ENCODE results near the gene PHF10. TPM values are rescaled to one million over a fixed set of nuclear protein-coding genes. Genes with fewer than 3 reads are reported as not detected.
A peak's percentile ranks its signal among the peaks of the same experiment; 100 is the strongest.

PHF10 gene
- total and polyA plus RNA-seq, 2 donors, result 32.4 to 90.0 TPM

GRCh38 chr6:169751242-169752073 lies 27.2 kb upstream of the PHF10 start, which contains the start of the genes DYNLT2 and ERMARD:
Gene DYNLT2 (minus strand): TSS chr6:169751572. CDS start chr6:169751458, 114 bp downstream.
Gene ERMARD (plus strand): TSS chr6:169751622. CDS start chr6:169751658, 36 bp downstream.
- H3K36me3 ChIP-seq (ENCODE audit: control insufficient read depth in 2 of 2, insufficient read depth in 2 of 2, low read length in 1 of 2), result peaks cover 3 to 4% of the 10 kb centered on the region in 2 donors
- DNase-seq (ENCODE audit: low read depth in 6 of 9, low spot score in 9 of 9), result peak; percentile 85 to 97 (median 92)
- under 1% methylated on average over 90 of the region's 90 CpGs for WGBS
- H3K27ac ChIP-seq (ENCODE audit: low read depth in 1 of 2, low read length in 1 of 2), result peak within 1 kb of the TSS; percentile 89 to 97
- no peaks in the 10 kb centered on the region for H3K27me3 ChIP-seq (ENCODE audit: control insufficient read depth in 2 of 2, insufficient read depth in 1 of 2, low read length in 1 of 2)
- H3K9me3 ChIP-seq (ENCODE audit: control insufficient read depth in 2 of 2, insufficient read depth in 1 of 2, low read length in 1 of 2), result no peaks in the 10 kb centered on the region
- H3K4me1 ChIP-seq (ENCODE audit: control insufficient read depth in 2 of 2, insufficient read depth in 2 of 2, low read length in 2 of 2), result peaks cover 5 to 6% of the 10 kb centered on the region in 2 donors
- peak within 1 kb of the TSS; percentile 70 to 92 for H3K4me3 ChIP-seq (ENCODE audit: low read length in 2 of 2)

DNA sequence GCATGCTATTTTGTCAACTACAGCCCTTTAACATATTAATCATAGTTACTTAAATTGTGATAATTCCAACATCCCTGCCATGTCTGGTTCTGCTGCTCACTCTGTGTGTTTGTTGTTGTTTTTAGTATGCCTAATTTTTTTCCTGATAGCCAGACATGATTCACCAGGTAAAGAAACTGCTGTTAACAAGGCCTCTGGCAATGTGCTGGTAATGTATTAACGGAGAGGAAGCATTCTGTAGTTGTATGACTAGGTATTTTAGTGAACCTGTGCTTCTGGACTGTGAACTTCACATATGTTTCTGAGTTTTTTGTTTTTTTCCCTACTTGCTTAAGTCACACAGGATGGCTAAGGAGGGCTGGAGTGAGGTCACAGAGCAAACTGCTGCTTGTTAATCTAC lies 22.3 kb upstream of the PHF10 start:
- no peaks in the 10 kb centered on the region for H3K36me3 ChIP-seq (ENCODE audit: control insufficient read depth in 2 of 2, insufficient read depth in 2 of 2, low read length in 1 of 2)
- no peak for DNase-seq (ENCODE audit: low read depth in 6 of 9, low spot score in 9 of 9)
- H3K27ac ChIP-seq (ENCODE audit: low read depth in 1 of 2, low read length in 1 of 2), result no peak overlapping the region
- no peaks in the 10 kb centered on the region for H3K9me3 ChIP-seq (ENCODE audit: control insufficient read depth in 2 of 2, insufficient read depth in 1 of 2, low read length in 1 of 2)
- H3K4me1 ChIP-seq (ENCODE audit: control insufficient read depth in 2 of 2, insufficient read depth in 2 of 2, low read length in 2 of 2), result peaks cover 0 to 2% of the 10 kb centered on the region in 2 donors
- H3K27me3 ChIP-seq (ENCODE audit: control insufficient read depth in 2 of 2, insufficient read depth in 1 of 2, low read length in 1 of 2), result no peaks in the 10 kb centered on the region
- WGBS, result 100% methylated on average over 1 of the region's 1 CpG
- no peak overlapping the region for H3K4me3 ChIP-seq (ENCODE audit: low read length in 2 of 2)

DNA sequence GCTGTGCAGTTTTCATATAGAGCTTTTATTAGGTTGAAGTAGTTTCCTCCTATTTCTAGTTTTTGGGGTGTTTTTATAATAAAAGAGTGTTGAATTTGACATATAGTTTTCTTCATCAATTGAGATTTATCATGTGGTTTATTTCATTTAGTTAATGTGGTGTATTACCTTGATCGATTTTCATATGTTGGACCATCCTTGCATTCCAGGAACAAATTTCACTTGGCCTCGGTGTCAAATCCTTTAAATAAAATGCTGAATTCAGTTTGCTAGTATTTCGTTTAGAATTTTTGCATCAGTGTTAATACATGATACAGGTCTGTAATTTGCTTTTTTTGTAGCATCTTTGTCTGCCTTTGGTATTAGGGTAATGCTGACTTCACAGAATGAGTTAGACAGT lies 21.1 kb upstream of the PHF10 start:
- peaks cover 0 to 2% of the 10 kb centered on the region in 2 donors for H3K4me1 ChIP-seq (ENCODE audit: control insufficient read depth in 2 of 2, insufficient read depth in 2 of 2, low read length in 2 of 2)
- DNase-seq (ENCODE audit: low read depth in 6 of 9, low spot score in 9 of 9), result no peak
- no peaks in the 10 kb centered on the region for H3K36me3 ChIP-seq (ENCODE audit: control insufficient read depth in 2 of 2, insufficient read depth in 2 of 2, low read length in 1 of 2)
- no peak overlapping the region for H3K4me3 ChIP-seq (ENCODE audit: low read length in 2 of 2)
- H3K9me3 ChIP-seq (ENCODE audit: control insufficient read depth in 2 of 2, insufficient read depth in 1 of 2, low read length in 1 of 2), result no peaks in the 10 kb centered on the region
- no peaks in the 10 kb centered on the region for H3K27me3 ChIP-seq (ENCODE audit: control insufficient read depth in 2 of 2, insufficient read depth in 1 of 2, low read length in 1 of 2)
- no peak overlapping the region for H3K27ac ChIP-seq (ENCODE audit: low read depth in 1 of 2, low read length in 1 of 2)
- WGBS, result 96% methylated on average over 3 of the region's 3 CpGs

GRCh38 chr6:169741344-169741743 lies 17.0 kb upstream of the PHF10 start:
- DNase-seq (ENCODE audit: low read depth in 6 of 9, low spot score in 9 of 9), result no peak
- Histone ChIP-seq H3K4me3 (ENCODE audit: low read length in 2 of 2) (no peak overlapping the region), H3K27ac (ENCODE audit: low read depth in 1 of 2, low read length in 1 of 2) (no peak overlapping the region), H3K27me3 (ENCODE audit: control insufficient read depth in 2 of 2, insufficient read depth in 1 of 2, low read length in 1 of 2) (no peaks in the 10 kb centered on the region), H3K9me3 (ENCODE audit: control insufficient read depth in 2 of 2, insufficient read depth in 1 of 2, low read length in 1 of 2) (no peaks in the 10 kb centered on the region), H3K36me3 (ENCODE audit: control insufficient read depth in 2 of 2, insufficient read depth in 2 of 2, low read length in 1 of 2) (no peaks in the 10 kb centered on the region), H3K4me1 (ENCODE audit: control insufficient read depth in 2 of 2, insufficient read depth in 2 of 2, low read length in 2 of 2) (no peaks in the 10 kb centered on the region)

DNA sequence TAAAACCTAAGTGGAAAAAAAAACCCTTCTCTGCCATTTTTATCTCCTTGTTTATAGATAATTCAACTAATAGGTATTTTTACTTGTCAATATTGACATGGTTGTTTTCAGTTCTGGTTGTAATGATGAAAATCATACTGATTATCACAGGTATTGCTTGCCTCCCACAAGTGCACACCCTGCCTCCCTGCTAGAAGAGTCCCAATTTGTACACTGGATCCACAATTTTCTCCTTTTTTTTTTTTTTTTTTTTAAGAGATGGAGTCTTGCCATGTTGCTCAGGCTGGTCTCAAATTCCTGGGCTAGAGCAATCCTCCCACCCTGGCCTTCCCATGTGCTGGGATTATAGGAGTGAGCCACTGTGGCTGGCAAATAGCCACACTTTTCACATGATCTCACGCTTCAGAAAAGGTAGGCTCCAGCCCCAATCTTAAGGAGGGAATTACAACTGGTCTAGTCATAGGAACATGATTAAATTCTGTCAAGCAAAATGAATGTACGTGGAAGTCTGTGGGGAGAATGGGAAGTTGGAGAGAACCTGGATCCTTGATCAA lies 14.8 kb upstream of the PHF10 start:
- Histone ChIP-seq H3K4me1 (ENCODE audit: control insufficient read depth in 2 of 2, insufficient read depth in 2 of 2, low read length in 2 of 2) (no peaks in the 10 kb centered on the region), H3K27me3 (ENCODE audit: control insufficient read depth in 2 of 2, insufficient read depth in 1 of 2, low read length in 1 of 2) (no peaks in the 10 kb centered on the region), H3K27ac (ENCODE audit: low read depth in 1 of 2, low read length in 1 of 2) (no peak overlapping the region), H3K4me3 (ENCODE audit: low read length in 2 of 2) (no peak overlapping the region), H3K36me3 (ENCODE audit: control insufficient read depth in 2 of 2, insufficient read depth in 2 of 2, low read length in 1 of 2) (no peaks in the 10 kb centered on the region), H3K9me3 (ENCODE audit: control insufficient read depth in 2 of 2, insufficient read depth in 1 of 2, low read length in 1 of 2) (no peaks in the 10 kb centered on the region)
- WGBS, result 95% methylated on average over 2 of the region's 2 CpGs
- DNase-seq (ENCODE audit: low read depth in 6 of 9, low spot score in 9 of 9), result no peak

- Histone ChIP-seq H3K27ac (ENCODE audit: low read depth in 1 of 2, low read length in 1 of 2) (no peak overlapping the region), H3K36me3 (ENCODE audit: control insufficient read depth in 2 of 2, insufficient read depth in 2 of 2, low read length in 1 of 2) (no peaks in the 10 kb centered on the region), H3K4me3 (ENCODE audit: low read length in 2 of 2) (no peak overlapping the region), H3K27me3 (ENCODE audit: control insufficient read depth in 2 of 2, insufficient read depth in 1 of 2, low read length in 1 of 2) (no peaks in the 10 kb centered on the region), H3K9me3 (ENCODE audit: control insufficient read depth in 2 of 2, insufficient read depth in 1 of 2, low read length in 1 of 2) (no peaks in the 10 kb centered on the region), H3K4me1 (ENCODE audit: control insufficient read depth in 2 of 2, insufficient read depth in 2 of 2, low read length in 2 of 2) (no peaks in the 10 kb centered on the region)
- DNase-seq (ENCODE audit: low read depth in 6 of 9, low spot score in 9 of 9), result no peak
- WGBS, result 94% methylated on average over 9 of the region's 9 CpGs
Measured at GRCh38 chr6:169738204-169738975, 14.1 kb upstream of the PHF10 start.

DNA sequence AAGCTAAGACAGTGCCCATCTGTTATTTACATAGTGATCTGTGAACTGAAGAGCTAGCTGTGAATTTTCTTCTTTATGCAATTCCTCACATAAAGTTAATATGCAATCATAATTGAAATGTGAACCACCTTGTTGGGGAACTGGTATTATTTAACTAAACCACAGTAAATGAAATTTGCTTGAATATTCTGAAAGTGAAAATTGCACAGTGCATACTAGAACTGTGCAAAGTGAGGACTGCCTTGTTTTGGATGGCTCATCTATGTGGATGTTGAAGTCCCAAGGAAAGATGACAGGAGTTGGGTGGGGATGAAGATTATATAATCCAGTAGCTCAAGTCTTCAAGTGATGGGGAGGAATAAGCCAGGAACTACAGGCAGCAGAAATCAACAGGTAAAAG lies 5.7 kb upstream of the PHF10 start:
- no peak for DNase-seq (ENCODE audit: low read depth in 6 of 9, low spot score in 9 of 9)
- Histone ChIP-seq H3K4me1 (ENCODE audit: control insufficient read depth in 2 of 2, insufficient read depth in 2 of 2, low read length in 2 of 2) (peaks cover 0 to 6% of the 10 kb centered on the region in 2 donors), H3K4me3 (ENCODE audit: low read length in 2 of 2) (no peak overlapping the region), H3K36me3 (ENCODE audit: control insufficient read depth in 2 of 2, insufficient read depth in 2 of 2, low read length in 1 of 2) (no peaks in the 10 kb centered on the region), H3K27me3 (ENCODE audit: control insufficient read depth in 2 of 2, insufficient read depth in 1 of 2, low read length in 1 of 2) (peaks cover 0 to 3% of the 10 kb centered on the region in 2 donors), H3K27ac (ENCODE audit: low read depth in 1 of 2, low read length in 1 of 2) (no peak overlapping the region), H3K9me3 (ENCODE audit: control insufficient read depth in 2 of 2, insufficient read depth in 1 of 2, low read length in 1 of 2) (no peaks in the 10 kb centered on the region)

DNA sequence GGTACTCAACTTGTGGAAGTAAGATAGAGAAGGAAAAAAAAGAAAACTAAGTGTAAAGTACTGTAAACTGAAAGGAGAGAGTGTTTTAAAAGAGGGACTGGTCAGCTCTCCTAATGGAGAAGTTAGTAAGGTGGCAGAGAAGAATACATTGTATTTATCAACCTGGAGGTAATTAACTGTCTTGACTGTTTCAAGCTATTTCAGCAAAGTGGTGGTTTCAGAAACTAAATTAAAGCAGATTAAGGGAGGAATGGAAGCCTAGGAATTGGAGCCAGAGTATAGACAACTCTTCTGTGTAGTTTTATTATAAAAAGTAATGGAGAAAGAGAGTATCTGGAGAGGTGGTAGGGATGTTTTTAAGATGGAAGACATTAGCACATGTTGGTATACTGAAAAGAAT lies 2.7 kb upstream of the PHF10 start:
- no peak for DNase-seq (ENCODE audit: low read depth in 6 of 9, low spot score in 9 of 9)
- Histone ChIP-seq H3K27me3 (ENCODE audit: control insufficient read depth in 2 of 2, insufficient read depth in 1 of 2, low read length in 1 of 2) (peaks cover 0 to 5% of the 10 kb centered on the region in 2 donors), H3K27ac (ENCODE audit: low read depth in 1 of 2, low read length in 1 of 2) (no peak overlapping the region), H3K36me3 (ENCODE audit: control insufficient read depth in 2 of 2, insufficient read depth in 2 of 2, low read length in 1 of 2) (no peaks in the 10 kb centered on the region), H3K9me3 (ENCODE audit: control insufficient read depth in 2 of 2, insufficient read depth in 1 of 2, low read length in 1 of 2) (no peaks in the 10 kb centered on the region), H3K4me3 (ENCODE audit: low read length in 2 of 2) (no peak overlapping the region), H3K4me1 (ENCODE audit: control insufficient read depth in 2 of 2, insufficient read depth in 2 of 2, low read length in 2 of 2) (peaks cover 6 to 9% of the 10 kb centered on the region in 2 donors)

DNA sequence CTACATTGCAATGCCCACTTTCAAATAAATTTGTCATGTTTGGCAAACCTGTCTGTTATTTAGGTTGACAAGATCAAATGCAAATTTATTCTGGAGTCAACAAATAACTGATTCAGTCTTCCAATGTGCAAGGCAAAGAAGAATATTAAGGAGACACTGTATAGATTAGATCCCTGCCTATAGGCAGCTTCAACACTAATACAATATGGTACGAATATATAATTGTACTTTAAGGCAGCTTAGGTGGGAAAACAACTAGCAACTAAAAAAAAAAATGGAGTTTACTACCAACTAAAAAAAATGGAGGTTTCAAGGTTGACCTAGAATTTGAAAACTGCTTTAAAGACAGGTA lies 1.7 kb upstream of the PHF10 start:
- H3K4me3 ChIP-seq (ENCODE audit: low read length in 2 of 2), result no peak overlapping the region
- H3K36me3 ChIP-seq (ENCODE audit: control insufficient read depth in 2 of 2, insufficient read depth in 2 of 2, low read length in 1 of 2), result no peaks in the 10 kb centered on the region
- DNase-seq (ENCODE audit: low read depth in 6 of 9, low spot score in 9 of 9), result no peak
- no peak overlapping the region for H3K27ac ChIP-seq (ENCODE audit: low read depth in 1 of 2, low read length in 1 of 2)
- H3K27me3 ChIP-seq (ENCODE audit: control insufficient read depth in 2 of 2, insufficient read depth in 1 of 2, low read length in 1 of 2), result peaks cover 0 to 5% of the 10 kb centered on the region in 2 donors
- 99% methylated on average over 1 of the region's 1 CpG for WGBS
- H3K4me1 ChIP-seq (ENCODE audit: control insufficient read depth in 2 of 2, insufficient read depth in 2 of 2, low read length in 2 of 2), result peaks cover 6 to 9% of the 10 kb centered on the region in 2 donors
- H3K9me3 ChIP-seq (ENCODE audit: control insufficient read depth in 2 of 2, insufficient read depth in 1 of 2, low read length in 1 of 2), result no peaks in the 10 kb centered on the region

Data from thymus (tissue), 11 donors.